Sigmoid colon (tissue), 7 donors: ENCODE data around the gene SLC7A14. TPM values are rescaled to one million over a fixed set of nuclear protein-coding genes. Genes with fewer than 3 reads are reported as not detected.

Experiments used
- DNase-seq: peaks from one replicate; pipeline ENCODE4 v3.0.0-alpha.2; 2019
- H3K27ac ChIP-seq, 4 donors: fragments of 200-600 bp; sonication (generic); one replicate each; pipeline ENCODE4 v1.5.1; 2016 to 2019; ENCODE audit warnings: mild to moderate bottlenecking in 1 of 4
- H3K27me3 ChIP-seq, 3 donors: fragments of 200-600 bp; sonication (generic); one replicate each; pipeline ENCODE4 v1.5.1; 2019; ENCODE audit warnings: mild to moderate bottlenecking in 1 of 3
- H3K36me3 ChIP-seq, 4 donors: fragments of 200-600 bp; sonication (generic); one replicate each; pipeline ENCODE4 v1.5.1; 2016 to 2019
- H3K4me1 ChIP-seq, 4 donors: fragments of 200-600 bp; sonication (generic); one replicate each; pipeline ENCODE4 v1.5.1; 2017 to 2019
- H3K4me3 ChIP-seq, 4 donors: fragments of 200-600 bp; sonication (generic); one replicate each; pipeline ENCODE4 v1.5.1; 2017 to 2019; ENCODE audit warnings: mild to moderate bottlenecking in 2 of 4, moderate library complexity in 1 of 4
- H3K9me3 ChIP-seq, 4 donors: fragments of 200-600 bp in 3 of 4; sonication (generic) in 3 of 4; one replicate each; pipeline versions ENCODE4 v1.5.1 to v1.6.1; 2013 to 2019
- EP300 ChIP-seq, 4 donors: sonication (generic); formaldehyde crosslinking; IDR thresholded peaks; one replicate each; pipeline ENCODE4 v1.6.1; 2017; ENCODE audit warnings: antibody characterized with exemption in 4 of 4
- POLR2A ChIP-seq, 2 donors: fragments of 450-650 bp; IDR thresholded peaks; one replicate each; pipeline ENCODE4 v1.6.1; 2016; ENCODE audit warnings: antibody characterized with exemption in 2 of 2, mild to moderate bottlenecking in 2 of 2, moderate library complexity in 2 of 2
- POLR2AphosphoS5 ChIP-seq, 4 donors: sonication (generic); formaldehyde crosslinking; IDR thresholded peaks; one replicate each; pipeline ENCODE4 v1.6.1; 2017; ENCODE audit warnings: antibody characterized with exemption in 4 of 4
- WGBS, 2 donors: extraction: QIAGEN DNeasy Blood & Tissue Kit; methylation state at CpG; one replicate each; pipeline ENCODE4 v1.1.7; 2013; 5-methylcytosine and 5-hydroxymethylcytosine counted together
- intact Hi-C: fragments of 100-400 bp; cut with DNase I; formaldehyde crosslinking; loops from one replicate; pipeline ENCODE4 v1.15.1; 2023
- polyA plus RNA-seq, 3 donors: library from polyadenylated mRNA; stranded (reverse); fragments of 200-250 nt; gene quantifications; one replicate each; pipeline ENCODE4 v1.2.3, GENCODE V29; 2013
- total RNA-seq, 4 donors: library from RNA; depleted of rRNA; stranded (reverse); fragments of >200 nt; gene quantifications; one replicate each; pipeline ENCODE4 v1.1.0, GENCODE V29; 2016
- TF ChIP-seq, protein P1 (sequence below), 4 experiments: fragments of 450-650 bp in 3 of 4; fragments of 200-600 bp in 1 of 4; IDR thresholded peaks; one replicate each; pipeline ENCODE4 v1.5.1; 2016 to 2019; ENCODE audit warnings: antibody characterized with exemption in 4 of 4, mild to moderate bottlenecking in 3 of 4, moderate library complexity in 2 of 4
- donor health status: healthy with polysubstance abuse.
- donor health status: Bipolar disorder and iron deficiency.
- donor health status: healthy.

Gene SLC7A14
- total and polyA plus RNA-seq, 7 donors, result 0.79 to 3.9 (median 2.8) TPM; not detected in 2

DNA sequence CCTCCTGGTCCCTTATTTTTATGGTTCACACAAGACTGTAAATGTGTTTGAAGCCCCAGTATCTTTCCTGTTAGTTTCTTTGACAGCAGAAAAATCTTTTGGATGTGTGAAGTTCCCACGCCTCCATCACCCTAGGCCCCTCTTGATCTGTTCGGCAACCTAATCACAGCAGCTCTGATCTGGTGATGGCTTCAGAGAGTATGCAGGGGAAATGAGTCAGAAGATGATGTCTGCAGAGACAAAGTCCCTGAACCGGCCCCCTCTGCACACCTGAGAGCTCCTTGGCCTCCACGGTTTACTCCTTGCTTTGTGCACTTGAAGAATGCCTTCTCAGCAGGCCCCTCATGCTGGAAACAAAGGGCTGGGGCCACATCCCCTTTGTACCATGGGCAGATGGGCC is 103.7 kb downstream of the SLC7A14 start:
- Histone ChIP-seq H3K4me3 (no peak overlapping the region), H3K27ac (no peak overlapping the region), H3K27me3 (peaks cover 0 to 2% (median 0%) of the 10 kb centered on the region in 3 donors), H3K36me3 (no peaks in the 10 kb centered on the region), H3K9me3 (no peaks in the 10 kb centered on the region), H3K4me1 (no peaks in the 10 kb centered on the region)
- intact Hi-C loops, result no loop called here
- no peak for DNase-seq
- no peak for TF ChIP-seq POLR2A (IDR thresholded peaks at IDR 0.05)
- TF ChIP-seq POLR2AphosphoS5 (IDR thresholded peaks at IDR 0.05), result no peak
- TF ChIP-seq EP300 (IDR thresholded peaks at IDR 0.05), result no peak
- TF ChIP-seq, protein P1, sequence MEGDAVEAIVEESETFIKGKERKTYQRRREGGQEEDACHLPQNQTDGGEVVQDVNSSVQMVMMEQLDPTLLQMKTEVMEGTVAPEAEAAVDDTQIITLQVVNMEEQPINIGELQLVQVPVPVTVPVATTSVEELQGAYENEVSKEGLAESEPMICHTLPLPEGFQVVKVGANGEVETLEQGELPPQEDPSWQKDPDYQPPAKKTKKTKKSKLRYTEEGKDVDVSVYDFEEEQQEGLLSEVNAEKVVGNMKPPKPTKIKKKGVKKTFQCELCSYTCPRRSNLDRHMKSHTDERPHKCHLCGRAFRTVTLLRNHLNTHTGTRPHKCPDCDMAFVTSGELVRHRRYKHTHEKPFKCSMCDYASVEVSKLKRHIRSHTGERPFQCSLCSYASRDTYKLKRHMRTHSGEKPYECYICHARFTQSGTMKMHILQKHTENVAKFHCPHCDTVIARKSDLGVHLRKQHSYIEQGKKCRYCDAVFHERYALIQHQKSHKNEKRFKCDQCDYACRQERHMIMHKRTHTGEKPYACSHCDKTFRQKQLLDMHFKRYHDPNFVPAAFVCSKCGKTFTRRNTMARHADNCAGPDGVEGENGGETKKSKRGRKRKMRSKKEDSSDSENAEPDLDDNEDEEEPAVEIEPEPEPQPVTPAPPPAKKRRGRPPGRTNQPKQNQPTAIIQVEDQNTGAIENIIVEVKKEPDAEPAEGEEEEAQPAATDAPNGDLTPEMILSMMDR (IDR thresholded peaks at IDR 0.05), result no peak
- 85 to 91% methylated on average over 4 of the region's 4 CpGs for WGBS, 2 donors

DNA sequence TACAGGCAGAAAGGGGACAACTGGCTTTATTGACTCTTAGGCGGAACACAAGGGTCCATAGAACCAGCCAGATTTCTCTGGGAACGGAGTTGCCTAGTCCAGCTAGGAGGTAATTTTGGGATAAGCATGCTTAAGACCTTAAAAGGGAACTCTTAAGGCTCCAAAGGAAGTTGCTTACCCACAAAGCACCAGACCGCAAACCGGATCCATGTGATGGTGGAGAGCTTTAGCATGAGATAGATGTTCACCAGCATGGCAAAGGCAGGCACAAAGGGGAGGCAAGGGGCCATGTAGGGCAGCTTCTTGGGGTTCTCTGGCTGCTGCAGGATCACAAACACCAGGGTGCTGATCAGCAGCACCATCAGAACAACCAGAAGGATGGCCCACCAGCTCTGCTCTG is 105.8 kb downstream of the SLC7A14 start:
- no peak overlapping the region for H3K4me3 ChIP-seq
- no peak for DNase-seq
- no peaks in the 10 kb centered on the region for H3K36me3 ChIP-seq
- no peaks in the 10 kb centered on the region for H3K9me3 ChIP-seq
- intact Hi-C loops, result no loop called here
- H3K27me3 ChIP-seq, result no peaks in the 10 kb centered on the region
- H3K27ac ChIP-seq, result no peak overlapping the region
- WGBS, 2 donors, result 90 to 94% methylated on average over 4 of the region's 4 CpGs
- no peak for TF ChIP-seq POLR2AphosphoS5 (IDR thresholded peaks at IDR 0.05)
- TF ChIP-seq EP300 (IDR thresholded peaks at IDR 0.05), result no peak
- TF ChIP-seq POLR2A (IDR thresholded peaks at IDR 0.05), result no peak
- TF ChIP-seq, protein P1 (IDR thresholded peaks at IDR 0.05), result no peak
- no peaks in the 10 kb centered on the region for H3K4me1 ChIP-seq

DNA sequence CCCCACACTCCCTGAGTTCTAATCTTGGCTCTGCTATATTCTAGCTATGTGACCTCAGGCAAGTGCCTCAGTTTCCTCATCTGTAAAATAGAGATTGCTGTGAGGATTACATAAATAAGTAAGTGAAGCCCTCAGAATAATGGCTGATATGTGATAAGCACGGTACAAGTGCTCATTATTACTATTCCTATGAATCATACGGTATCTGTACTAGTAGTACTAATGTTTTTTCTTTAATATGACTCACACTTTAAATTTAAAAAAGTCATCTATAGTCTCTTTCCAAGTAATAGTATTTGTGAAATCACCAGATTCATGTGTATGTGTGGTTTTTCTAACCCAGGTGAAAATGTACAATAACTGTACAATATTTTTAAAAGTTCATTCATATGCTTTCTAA is 108.5 kb downstream of the SLC7A14 start:
- H3K36me3 ChIP-seq, result no peaks in the 10 kb centered on the region
- 46 to 66% methylated on average over 2 of the region's 2 CpGs for WGBS, 2 donors
- intact Hi-C loops, result no loop called here

DNA sequence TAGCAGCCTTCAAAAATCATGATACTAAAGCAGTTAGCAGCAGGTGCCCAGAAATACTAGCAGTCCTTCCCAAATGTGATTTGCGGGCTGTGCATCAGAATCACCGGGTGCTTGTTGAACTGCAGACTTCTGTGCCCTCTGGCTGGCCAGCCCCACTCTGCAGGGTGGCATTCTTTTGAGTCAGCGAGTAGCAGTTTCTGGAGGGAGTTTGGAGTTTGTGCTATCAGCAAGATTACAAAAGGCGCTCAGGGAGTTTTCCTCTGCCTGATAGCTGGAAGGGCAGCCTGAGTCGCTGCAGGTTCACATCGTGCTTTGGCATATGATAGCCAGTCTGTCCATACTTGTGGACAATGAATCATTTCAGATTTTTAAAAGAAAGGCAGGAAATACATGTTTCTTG is 109.6 kb downstream of the SLC7A14 start:
- Histone ChIP-seq H3K9me3 (no peaks in the 10 kb centered on the region), H3K4me3 (no peak overlapping the region), H3K27me3 (no peaks in the 10 kb centered on the region), H3K36me3 (no peaks in the 10 kb centered on the region), H3K27ac (no peak overlapping the region), H3K4me1 (no peaks in the 10 kb centered on the region)
- TF ChIP-seq POLR2AphosphoS5 (IDR thresholded peaks at IDR 0.05) (no peak), POLR2A (IDR thresholded peaks at IDR 0.05) (no peak), EP300 (IDR thresholded peaks at IDR 0.05) (no peak)
- TF ChIP-seq, protein P1 (IDR thresholded peaks at IDR 0.05), result no peak
- intact Hi-C loops, result no loop called here
- WGBS, 2 donors, result 72 to 86% methylated on average over 6 of the region's 6 CpGs
- DNase-seq, result no peak

More for the DNA sequence above, 108.5 kb downstream of the SLC7A14 start:
- Histone ChIP-seq H3K4me1 (no peaks in the 10 kb centered on the region), H3K9me3 (no peaks in the 10 kb centered on the region), H3K27ac (no peak overlapping the region), H3K27me3 (no peaks in the 10 kb centered on the region), H3K4me3 (no peak overlapping the region)
- TF ChIP-seq, protein P1 (IDR thresholded peaks at IDR 0.05), result no peak
- TF ChIP-seq EP300 (IDR thresholded peaks at IDR 0.05), result no peak
- no peak for DNase-seq

DNA sequence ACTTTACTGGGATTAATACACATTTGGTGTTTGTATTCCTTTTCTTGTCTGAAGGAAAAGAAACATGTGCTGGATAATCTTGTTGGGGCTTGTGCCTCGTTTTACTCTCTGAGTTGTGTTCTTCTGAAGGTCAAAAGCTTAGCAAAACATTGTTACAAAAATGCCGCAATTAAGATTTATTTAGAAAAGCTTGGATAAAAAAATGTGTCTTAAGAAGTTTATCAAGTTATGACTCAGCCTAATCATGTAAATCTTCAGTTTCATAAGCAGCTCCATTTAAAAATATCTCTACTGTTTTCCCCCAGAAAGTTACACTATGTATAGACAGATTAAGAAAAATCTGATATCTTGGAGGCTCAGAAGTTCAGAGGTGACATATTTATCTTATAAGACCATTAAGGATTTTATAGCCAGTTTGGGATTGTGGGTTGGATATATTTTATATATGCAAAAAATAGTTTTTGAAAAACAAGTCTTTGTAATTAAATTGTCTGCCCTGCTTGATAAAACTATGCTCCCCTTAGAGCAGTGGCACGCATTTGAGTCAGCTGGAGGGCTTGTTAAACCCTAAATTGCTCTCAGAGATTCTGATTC is 110.7 kb downstream of the SLC7A14 start:
- TF ChIP-seq POLR2AphosphoS5 (IDR thresholded peaks at IDR 0.05) (no peak), POLR2A (IDR thresholded peaks at IDR 0.05) (no peak), EP300 (IDR thresholded peaks at IDR 0.05) (no peak)
- TF ChIP-seq, protein P1 (IDR thresholded peaks at IDR 0.05), result no peak
- intact Hi-C loops, result no loop called here
- H3K4me3 ChIP-seq, result no peak overlapping the region
- no peaks in the 10 kb centered on the region for H3K36me3 ChIP-seq
- no peaks in the 10 kb centered on the region for H3K9me3 ChIP-seq
- H3K4me1 ChIP-seq, result no peaks in the 10 kb centered on the region
- DNase-seq, result no peak
- H3K27ac ChIP-seq, result no peak overlapping the region
- WGBS, 2 donors, result 67 to 72% methylated on average over 3 of the region's 3 CpGs
- H3K27me3 ChIP-seq, result no peaks in the 10 kb centered on the region
